ENCODE measurements around the gene ASXL2.

GRCh38 chr2:25724756-25725155 lies 153.5 kb downstream of the ASXL2 start:
- TF ChIP-seq ZNF777 (CRISPR knock-in tag; IDR thresholded peaks at IDR 0.05), result no peak
- TF ChIP-seq POLR2A (IDR thresholded peaks at IDR 0.05; ENCODE audit: insufficient read depth in 1 of 2, low read depth in 2 of 2, low read length in 2 of 2), result no peak
- TF ChIP-seq CTCF (CRISPR knock-in tag; IDR thresholded peaks at IDR 0.05), result no peak
- TF ChIP-seq ZBTB49 (CRISPR knock-in tag; IDR thresholded peaks at IDR 0.05; ENCODE audit: borderline replicate concordance), result no peak
- TF ChIP-seq ATF7 (IDR thresholded peaks at IDR 0.05), result no peak
- TF ChIP-seq ATF7 (CRISPR knock-in tag; IDR thresholded peaks at IDR 0.05), result no peak
- TF ChIP-seq CEBPB (IDR thresholded peaks at IDR 0.05; ENCODE audit: borderline replicate concordance, low read depth, low read length), result no peak
- TF ChIP-seq HIVEP1 (CRISPR knock-in tag; IDR thresholded peaks at IDR 0.05), result no peak
- TF ChIP-seq ATF2 (CRISPR knock-in tag; IDR thresholded peaks at IDR 0.05), result no peak
